ENCODE measurements around the gene ARID3A.

GRCh38 chr19:1015061-1015781 lies 89.4 kb downstream of the ARID3A start:
- TF ChIP-seq CTCF (conservative IDR thresholded peaks at IDR 0.05) (no peak), ZFX (IDR thresholded peaks at IDR 0.05) (no peak)
